GM23248 (cell line): Measurements from ENCODE around the gene RTN4R. TPM values are rescaled to one million over a fixed set of nuclear protein-coding genes. Genes with fewer than 3 reads are reported as not detected.

Source experiments
- DNase-seq: peaks from one replicate; pipeline ENCODE4 v3.0.0-alpha.2; 2015
- H2AFZ ChIP-seq: fragments of 200-600 bp; sonication (generic); 2 replicates; pipeline ENCODE4 v1.6.1; 2016; ENCODE audit warnings: antibody characterized with exemption
- H3F3A ChIP-seq: fragments of 200-600 bp; sonication (generic); 2 replicates; pipeline ENCODE4 v1.6.1; 2016; ENCODE audit warnings: mild to moderate bottlenecking, antibody characterized with exemption, mixed run types; ENCODE audit not compliant: insufficient read depth
- H3K27ac ChIP-seq: fragments of 200-600 bp; sonication (generic); 2 replicates; pipeline ENCODE4 v1.5.1; 2016; ENCODE audit warnings: mild to moderate bottlenecking
- H3K27me3 ChIP-seq: fragments of 200-600 bp; sonication (generic); replicated peaks from 2 replicates; pipeline ENCODE4 v1.6.1; 2016; ENCODE audit warnings: mild to moderate bottlenecking; ENCODE audit not compliant: insufficient read depth
- H3K36me3 ChIP-seq: fragments of 200-600 bp; sonication (generic); 2 replicates; pipeline ENCODE4 v1.6.1; 2016; ENCODE audit warnings: low read depth, mild to moderate bottlenecking
- H3K4me1 ChIP-seq: fragments of 200-600 bp; sonication (generic); 2 replicates; pipeline ENCODE4 v1.6.1; 2016; ENCODE audit warnings: mild to moderate bottlenecking; ENCODE audit not compliant: insufficient read depth
- H3K4me2 ChIP-seq: fragments of 200-600 bp; sonication (generic); one replicate; pipeline ENCODE4 v1.6.1; 2016; ENCODE audit warnings: mild to moderate bottlenecking; ENCODE audit not compliant: unreplicated experiment
- H3K4me3 ChIP-seq: fragments of 200-600 bp; sonication (generic); 2 replicates; pipeline ENCODE4 v1.5.1; 2016; ENCODE audit warnings: mild to moderate bottlenecking
- H3K79me2 ChIP-seq: fragments of 200-600 bp; sonication (generic); 2 replicates; pipeline ENCODE4 v1.6.1; 2016; ENCODE audit warnings: mild to moderate bottlenecking; ENCODE audit not compliant: insufficient read depth
- H3K9ac ChIP-seq: fragments of 200-600 bp; sonication (generic); 2 replicates; pipeline ENCODE4 v1.6.1; 2016; ENCODE audit warnings: mild to moderate bottlenecking
- H3K9me2 ChIP-seq: fragments of 200-600 bp; sonication (generic); 2 replicates; pipeline ENCODE4 v1.6.1; 2016; ENCODE audit warnings: mixed run types, mild to moderate bottlenecking, moderate library complexity; ENCODE audit not compliant: insufficient read depth
- H3K9me3 ChIP-seq: fragments of 200-600 bp; sonication (generic); one replicate; pipeline ENCODE4 v1.6.1; 2017; ENCODE audit warnings: low read depth
- H4K20me1 ChIP-seq: fragments of 200-600 bp; sonication (generic); 2 replicates; pipeline ENCODE4 v1.6.0; 2016; ENCODE audit not compliant: insufficient read depth
- EZH2 ChIP-seq: fragments of 200-600 bp; sonication (generic); IDR thresholded peaks from 2 replicates; pipeline ENCODE4 v1.6.1; 2018; ENCODE audit warnings: antibody characterized with exemption, mild to moderate bottlenecking; ENCODE audit not compliant: insufficient read depth, poor library complexity, severe bottlenecking
- EZH2phosphoT487 ChIP-seq: fragments of 200-600 bp; sonication (generic); IDR thresholded peaks from 2 replicates; pipeline ENCODE4 v1.6.1; 2018; ENCODE audit warnings: antibody characterized with exemption, moderate library complexity, mild to moderate bottlenecking, low read depth; ENCODE audit not compliant: insufficient read depth
- WGBS, 2 experiments: methylation state at CpG; one replicate each; pipeline ENCODE4 v1.1.6; 2015 to 2017; ENCODE audit warnings: low lambda C conversion rate in 2 of 2, low coverage in 1 of 2; ENCODE audit errors: missing lambda C conversion rate in 2 of 2; 5-methylcytosine and 5-hydroxymethylcytosine counted together
- in situ Hi-C: fragments of 300-500 bp; cut with MboI; formaldehyde crosslinking; loops from 2 replicates; pipeline ENCODE4 v1.15.0; 2020
- polyA plus RNA-seq: library from polyadenylated mRNA; unstranded; fragments of >200 nt; fragmentation: Nextera tagmentation; extraction: Ambion mirVana; gene quantifications from 2 replicates; pipeline ENCODE4 v1.2.1, GENCODE V29; 2016
- total RNA-seq: library from RNA; depleted of rRNA; stranded (reverse); fragments of >200 nt; shearing (Covaris generic); gene quantifications from 2 replicates; pipeline ENCODE4 v1.2.3, GENCODE V29; 2014

RTN4R gene
- total and polyA plus RNA-seq, 2 experiments from 2014 or later, result 0.25 TPM; not detected in 1

DNA sequence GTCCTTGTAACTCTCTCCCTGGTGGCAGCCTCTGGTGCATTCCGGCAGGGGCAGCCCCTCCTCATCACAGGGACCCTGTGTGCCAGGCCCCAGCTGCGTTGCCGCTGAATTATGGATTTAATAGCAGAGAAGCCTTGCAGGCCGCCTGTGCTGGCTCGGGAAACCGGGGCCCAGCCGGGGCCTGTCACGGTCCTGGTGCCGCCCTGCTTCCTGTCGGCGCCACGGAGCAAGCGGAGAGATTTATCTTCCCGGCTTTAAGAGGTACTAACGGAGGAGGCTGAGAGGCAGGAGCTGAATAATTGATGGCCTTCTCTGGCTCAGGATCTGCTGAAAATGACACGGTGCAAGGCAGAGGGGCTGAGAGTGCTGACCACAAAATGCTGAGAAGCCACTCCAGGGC lies 63.3 kb downstream of the RTN4R start:
- Histone ChIP-seq H2AFZ (peak overlapping the region; percentile 71), H3K4me3 (no peak overlapping the region), H3K79me2 (peaks cover 20% of the 10 kb centered on the region; the same call in 1 of the 2 replicates), H3K27me3 (peaks cover 5% of the 10 kb centered on the region), H3K4me2 (no peak overlapping the region), H3F3A (no peaks in the 10 kb centered on the region), H3K9ac (peak overlapping the region; percentile 38; the same call in 1 of the 2 replicates), H3K9me2 (no peaks in the 10 kb centered on the region), H3K4me1 (peaks cover 32% of the 10 kb centered on the region), H3K36me3 (no peaks in the 10 kb centered on the region), H3K27ac (no peak overlapping the region), H3K9me3 (no peaks in the 10 kb centered on the region), H4K20me1 (no peaks in the 10 kb centered on the region)
- TF ChIP-seq EZH2 (no peak), EZH2phosphoT487 (no peak)
- in situ Hi-C loops, result no loop called here
- peak; percentile 28 for DNase-seq
- 38 to 43% methylated on average over 16 of the region's 16 CpGs for WGBS, 2 experiments

GRCh38 chr22:20204311-20204710 lies 63.8 kb downstream of the RTN4R start:
- WGBS, 2 experiments, result 73 to 84% methylated on average over 8 of the region's 8 CpGs
- Histone ChIP-seq H2AFZ (peak overlapping the region; percentile 71), H3K27ac (no peak overlapping the region)

GRCh38 chr22:20203552-20204201 lies 64.4 kb downstream of the RTN4R start:
- in situ Hi-C loops, result no loop called here
- no peak overlapping the region for H3K4me3 ChIP-seq
- peaks cover 32% of the 10 kb centered on the region for H3K4me1 ChIP-seq
- no peaks in the 10 kb centered on the region for H3F3A ChIP-seq
- H3K79me2 ChIP-seq, result peaks cover 20% of the 10 kb centered on the region; the same call in 1 of the 2 replicates
- peak; percentile 47 for DNase-seq
- H4K20me1 ChIP-seq, result no peaks in the 10 kb centered on the region
- H2AFZ ChIP-seq, result peak overlapping the region; percentile 71
- peak overlapping the region; percentile 43 for H3K4me2 ChIP-seq
- H3K27ac ChIP-seq, result no peak overlapping the region
- H3K9me3 ChIP-seq, result no peaks in the 10 kb centered on the region
- H3K36me3 ChIP-seq, result no peaks in the 10 kb centered on the region
- no peak overlapping the region for H3K9ac ChIP-seq
- peaks cover 5% of the 10 kb centered on the region for H3K27me3 ChIP-seq
- no peaks in the 10 kb centered on the region for H3K9me2 ChIP-seq
- WGBS, 2 experiments, result 37 to 42% methylated on average over 11 of the region's 11 CpGs
- no peak for TF ChIP-seq EZH2
- TF ChIP-seq EZH2phosphoT487, result no peak

More at GRCh38 chr22:20204311-20204710, 63.8 kb downstream of the RTN4R start:
- Histone ChIP-seq H3K27me3 (peaks cover 5% of the 10 kb centered on the region), H3F3A (no peaks in the 10 kb centered on the region), H3K4me2 (peak overlapping the region; percentile 43), H3K4me3 (no peak overlapping the region), H3K36me3 (no peaks in the 10 kb centered on the region), H3K4me1 (peaks cover 32% of the 10 kb centered on the region), H3K9me3 (no peaks in the 10 kb centered on the region), H3K9me2 (no peaks in the 10 kb centered on the region), H3K9ac (no peak overlapping the region), H3K79me2 (peaks cover 20% of the 10 kb centered on the region; the same call in 1 of the 2 replicates), H4K20me1 (no peaks in the 10 kb centered on the region)
- TF ChIP-seq EZH2, result no peak
- TF ChIP-seq EZH2phosphoT487, result no peak
- DNase-seq, result no peak
- in situ Hi-C loops, result no loop called here

GRCh38 chr22:20203142-20203551 lies 65.0 kb downstream of the RTN4R start:
- Histone ChIP-seq H3K79me2 (peaks cover 20% of the 10 kb centered on the region; the same call in 1 of the 2 replicates), H3K9me2 (no peaks in the 10 kb centered on the region), H3K4me2 (no peak overlapping the region), H3K27ac (no peak overlapping the region), H3K4me3 (no peak overlapping the region), H3K9me3 (no peaks in the 10 kb centered on the region), H3F3A (no peaks in the 10 kb centered on the region), H2AFZ (no peak overlapping the region), H3K9ac (no peak overlapping the region), H3K27me3 (peaks cover 5% of the 10 kb centered on the region), H3K36me3 (no peaks in the 10 kb centered on the region), H3K4me1 (peaks cover 32% of the 10 kb centered on the region), H4K20me1 (no peaks in the 10 kb centered on the region)
- in situ Hi-C loops, result no loop called here
- DNase-seq, result no peak
- TF ChIP-seq EZH2 (no peak), EZH2phosphoT487 (no peak)
- 62 to 70% methylated on average over 4 of the region's 4 CpGs for WGBS, 2 experiments
